ENCODE results near the gene STRBP.

The STRBP gene

DNA sequence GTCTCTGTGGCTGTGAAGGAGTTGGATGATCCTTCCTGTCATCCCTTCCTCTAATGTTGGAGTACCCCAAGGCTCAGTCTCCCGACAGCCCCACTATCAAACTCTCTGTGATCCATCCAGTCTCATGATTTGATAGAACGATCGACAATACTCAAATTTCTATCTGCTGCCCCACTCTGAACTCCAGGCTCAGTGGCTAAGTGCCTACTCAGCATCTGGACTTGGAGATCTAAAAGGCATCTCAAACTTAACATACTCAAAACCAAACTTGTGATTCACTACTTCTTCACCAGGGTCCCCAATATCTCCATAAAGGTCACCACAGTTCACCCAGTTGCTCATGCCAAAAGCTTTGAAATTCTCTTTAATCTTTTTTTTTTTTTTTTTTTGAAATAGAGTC is 15.1 kb upstream of the STRBP start:
- no peak overlapping the region for H3K27ac ChIP-seq (replicated peaks)
- no peak for DNase-seq (ENCODE audit: low read depth in 1 of 2, low spot score in 1 of 2)
- TF ChIP-seq, protein P1, sequence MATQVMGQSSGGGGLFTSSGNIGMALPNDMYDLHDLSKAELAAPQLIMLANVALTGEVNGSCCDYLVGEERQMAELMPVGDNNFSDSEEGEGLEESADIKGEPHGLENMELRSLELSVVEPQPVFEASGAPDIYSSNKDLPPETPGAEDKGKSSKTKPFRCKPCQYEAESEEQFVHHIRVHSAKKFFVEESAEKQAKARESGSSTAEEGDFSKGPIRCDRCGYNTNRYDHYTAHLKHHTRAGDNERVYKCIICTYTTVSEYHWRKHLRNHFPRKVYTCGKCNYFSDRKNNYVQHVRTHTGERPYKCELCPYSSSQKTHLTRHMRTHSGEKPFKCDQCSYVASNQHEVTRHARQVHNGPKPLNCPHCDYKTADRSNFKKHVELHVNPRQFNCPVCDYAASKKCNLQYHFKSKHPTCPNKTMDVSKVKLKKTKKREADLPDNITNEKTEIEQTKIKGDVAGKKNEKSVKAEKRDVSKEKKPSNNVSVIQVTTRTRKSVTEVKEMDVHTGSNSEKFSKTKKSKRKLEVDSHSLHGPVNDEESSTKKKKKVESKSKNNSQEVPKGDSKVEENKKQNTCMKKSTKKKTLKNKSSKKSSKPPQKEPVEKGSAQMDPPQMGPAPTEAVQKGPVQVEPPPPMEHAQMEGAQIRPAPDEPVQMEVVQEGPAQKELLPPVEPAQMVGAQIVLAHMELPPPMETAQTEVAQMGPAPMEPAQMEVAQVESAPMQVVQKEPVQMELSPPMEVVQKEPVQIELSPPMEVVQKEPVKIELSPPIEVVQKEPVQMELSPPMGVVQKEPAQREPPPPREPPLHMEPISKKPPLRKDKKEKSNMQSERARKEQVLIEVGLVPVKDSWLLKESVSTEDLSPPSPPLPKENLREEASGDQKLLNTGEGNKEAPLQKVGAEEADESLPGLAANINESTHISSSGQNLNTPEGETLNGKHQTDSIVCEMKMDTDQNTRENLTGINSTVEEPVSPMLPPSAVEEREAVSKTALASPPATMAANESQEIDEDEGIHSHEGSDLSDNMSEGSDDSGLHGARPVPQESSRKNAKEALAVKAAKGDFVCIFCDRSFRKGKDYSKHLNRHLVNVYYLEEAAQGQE (IDR thresholded peaks at IDR 0.05; ENCODE audit: insufficient replicate concordance, low read depth), result no peak
- TF ChIP-seq POLR2AphosphoS5 (IDR thresholded peaks at IDR 0.05; ENCODE audit: low read depth), result no peak
- TF ChIP-seq, protein P2, sequence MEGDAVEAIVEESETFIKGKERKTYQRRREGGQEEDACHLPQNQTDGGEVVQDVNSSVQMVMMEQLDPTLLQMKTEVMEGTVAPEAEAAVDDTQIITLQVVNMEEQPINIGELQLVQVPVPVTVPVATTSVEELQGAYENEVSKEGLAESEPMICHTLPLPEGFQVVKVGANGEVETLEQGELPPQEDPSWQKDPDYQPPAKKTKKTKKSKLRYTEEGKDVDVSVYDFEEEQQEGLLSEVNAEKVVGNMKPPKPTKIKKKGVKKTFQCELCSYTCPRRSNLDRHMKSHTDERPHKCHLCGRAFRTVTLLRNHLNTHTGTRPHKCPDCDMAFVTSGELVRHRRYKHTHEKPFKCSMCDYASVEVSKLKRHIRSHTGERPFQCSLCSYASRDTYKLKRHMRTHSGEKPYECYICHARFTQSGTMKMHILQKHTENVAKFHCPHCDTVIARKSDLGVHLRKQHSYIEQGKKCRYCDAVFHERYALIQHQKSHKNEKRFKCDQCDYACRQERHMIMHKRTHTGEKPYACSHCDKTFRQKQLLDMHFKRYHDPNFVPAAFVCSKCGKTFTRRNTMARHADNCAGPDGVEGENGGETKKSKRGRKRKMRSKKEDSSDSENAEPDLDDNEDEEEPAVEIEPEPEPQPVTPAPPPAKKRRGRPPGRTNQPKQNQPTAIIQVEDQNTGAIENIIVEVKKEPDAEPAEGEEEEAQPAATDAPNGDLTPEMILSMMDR (IDR thresholded peaks at IDR 0.05; ENCODE audit: insufficient read depth, low read length), result no peak
- no peak for TF ChIP-seq SPI1 (IDR thresholded peaks at IDR 0.05; ENCODE audit: borderline replicate concordance, low read depth)
- TF ChIP-seq GABPA (IDR thresholded peaks at IDR 0.05; ENCODE audit: low read depth), result no peak
- no peaks in the 10 kb centered on the region for H3K27me3 ChIP-seq (ENCODE audit: insufficient read depth, poor library complexity, severe bottlenecking)
- no peak overlapping the region for H3K4me3 ChIP-seq (replicated peaks; ENCODE audit: insufficient read depth, low read length)

DNA sequence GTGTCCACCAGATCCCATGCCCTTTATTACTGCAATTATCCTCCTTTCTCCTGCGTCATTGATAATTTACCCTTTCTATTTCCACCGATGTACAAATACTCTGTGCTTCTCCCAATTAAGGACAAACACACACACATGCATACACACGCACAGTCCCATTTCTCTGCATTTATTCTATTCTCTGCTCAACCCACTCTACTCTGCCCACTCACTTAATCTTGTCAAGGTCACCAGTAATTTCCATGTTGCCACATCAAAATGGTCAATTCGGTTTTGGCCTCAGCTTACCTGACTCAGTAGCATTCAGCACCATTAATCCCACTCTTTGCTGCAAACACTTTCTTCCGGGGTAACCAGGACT is 14.6 kb upstream of the STRBP start:
- H3K27me3 ChIP-seq (ENCODE audit: insufficient read depth, poor library complexity, severe bottlenecking), result no peaks in the 10 kb centered on the region
- no peak for TF ChIP-seq GABPA (IDR thresholded peaks at IDR 0.05; ENCODE audit: low read depth)
- no peak for TF ChIP-seq SPI1 (IDR thresholded peaks at IDR 0.05; ENCODE audit: borderline replicate concordance, low read depth)
- TF ChIP-seq, protein P1 (IDR thresholded peaks at IDR 0.05; ENCODE audit: insufficient replicate concordance, low read depth), result no peak
- TF ChIP-seq, protein P2 (IDR thresholded peaks at IDR 0.05; ENCODE audit: insufficient read depth, low read length), result no peak
- no peak for TF ChIP-seq POLR2AphosphoS5 (IDR thresholded peaks at IDR 0.05; ENCODE audit: low read depth)

DNA sequence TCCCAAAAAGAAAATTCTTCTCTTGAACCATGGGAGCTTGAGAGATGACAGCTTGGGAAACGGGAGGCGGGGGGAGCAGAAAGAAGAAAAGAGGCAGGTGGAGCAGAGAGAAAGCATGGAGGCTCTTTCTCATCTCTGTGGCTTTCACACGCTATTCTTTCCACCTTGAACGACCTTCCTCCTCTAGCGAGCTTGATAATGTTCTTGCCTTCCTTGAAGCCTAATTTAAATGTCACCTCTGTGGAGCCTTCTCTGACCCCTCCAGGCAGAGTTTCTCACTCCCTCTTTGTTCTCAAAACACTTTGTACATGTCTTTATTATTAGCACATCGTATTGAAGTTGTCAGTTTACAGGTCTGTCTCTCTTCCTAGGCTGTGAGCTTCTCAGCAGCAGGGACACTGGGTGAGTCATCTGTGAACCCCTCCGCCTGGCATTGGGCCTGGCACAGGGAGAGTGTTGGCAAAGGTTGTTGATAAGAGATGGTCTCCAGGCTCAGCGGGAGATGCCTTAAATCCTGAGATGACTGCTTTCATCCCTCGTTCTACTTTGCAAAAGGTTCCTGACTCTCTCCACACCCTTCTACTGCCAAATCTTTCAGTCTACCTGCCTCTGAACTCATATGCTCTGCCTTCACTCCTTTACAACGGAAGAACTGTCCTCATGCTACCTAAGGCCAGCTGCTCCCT is 14.1 kb upstream of the STRBP start:
- no peak for DNase-seq (ENCODE audit: low read depth in 1 of 2, low spot score in 1 of 2)
- no peak overlapping the region for H3K4me3 ChIP-seq (replicated peaks; ENCODE audit: insufficient read depth, low read length)
- TF ChIP-seq POLR2AphosphoS5 (IDR thresholded peaks at IDR 0.05; ENCODE audit: low read depth), result no peak
- TF ChIP-seq, protein P2 (IDR thresholded peaks at IDR 0.05; ENCODE audit: insufficient read depth, low read length), result no peak
- no peak for TF ChIP-seq GABPA (IDR thresholded peaks at IDR 0.05; ENCODE audit: low read depth)
- TF ChIP-seq, protein P1 (IDR thresholded peaks at IDR 0.05; ENCODE audit: insufficient replicate concordance, low read depth), result no peak
- TF ChIP-seq SPI1 (IDR thresholded peaks at IDR 0.05; ENCODE audit: borderline replicate concordance, low read depth), result no peak

More for the DNA sequence above, 14.6 kb upstream of the STRBP start:
- Histone ChIP-seq H3K4me3 (replicated peaks; ENCODE audit: insufficient read depth, low read length) (no peak overlapping the region), H3K27ac (replicated peaks) (no peak overlapping the region)
- DNase-seq (ENCODE audit: low read depth in 1 of 2, low spot score in 1 of 2), result no peak

More for the DNA sequence above, 14.1 kb upstream of the STRBP start:
- no peaks in the 10 kb centered on the region for H3K27me3 ChIP-seq (ENCODE audit: insufficient read depth, poor library complexity, severe bottlenecking)
- no peak overlapping the region for H3K27ac ChIP-seq (replicated peaks)

Measured in HL-60 (cell line).